HG03039 (cell line): ENCODE measurements around the gene EEPD1.
"Not testable (repeated sequence)": the region's sequence is repeated elsewhere in the genome, so short reads cannot be mapped to it uniquely, and the experiment has no call there.

ENCODE experiments used
- ATAC-seq: cut with Tn5 transposase; IDR thresholded peaks from one replicate; pipeline ENCODE4 v1.9.1; 2021; ENCODE audit warnings: mild to moderate bottlenecking, moderate library complexity; ENCODE audit not compliant: unreplicated experiment

The EEPD1 gene

DNA sequence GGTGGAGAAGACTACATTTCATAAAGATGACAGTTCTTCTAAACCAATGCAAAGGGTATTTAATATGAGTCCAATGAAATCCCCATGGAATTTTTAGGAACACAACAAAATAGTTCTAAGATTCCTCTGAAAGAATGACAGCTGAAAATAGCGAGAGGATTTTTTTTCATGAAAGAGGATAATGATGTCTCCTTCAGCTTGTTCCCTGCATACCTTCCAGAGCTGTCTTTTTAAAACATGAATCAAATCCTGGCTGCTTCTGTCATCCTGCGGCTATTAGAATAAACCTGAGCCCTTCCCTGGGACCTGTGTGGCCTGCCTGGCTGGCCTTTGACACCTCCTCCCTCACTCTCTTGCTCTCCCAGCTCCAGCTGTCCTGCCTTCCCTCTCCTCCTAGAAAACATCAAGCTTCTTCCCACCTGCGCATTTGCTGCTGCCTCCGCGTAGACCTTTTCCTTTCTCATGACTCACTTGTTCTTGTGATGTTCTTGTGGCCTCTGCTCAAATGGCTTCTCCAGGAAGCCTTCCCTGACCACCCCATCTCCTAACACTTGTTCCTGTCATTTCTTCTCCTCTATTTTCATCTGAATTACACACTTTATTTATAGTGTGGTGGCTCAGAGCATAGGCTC, 57.4 kb downstream of the EEPD1 start:
- ATAC-seq, result no peak

DNA sequence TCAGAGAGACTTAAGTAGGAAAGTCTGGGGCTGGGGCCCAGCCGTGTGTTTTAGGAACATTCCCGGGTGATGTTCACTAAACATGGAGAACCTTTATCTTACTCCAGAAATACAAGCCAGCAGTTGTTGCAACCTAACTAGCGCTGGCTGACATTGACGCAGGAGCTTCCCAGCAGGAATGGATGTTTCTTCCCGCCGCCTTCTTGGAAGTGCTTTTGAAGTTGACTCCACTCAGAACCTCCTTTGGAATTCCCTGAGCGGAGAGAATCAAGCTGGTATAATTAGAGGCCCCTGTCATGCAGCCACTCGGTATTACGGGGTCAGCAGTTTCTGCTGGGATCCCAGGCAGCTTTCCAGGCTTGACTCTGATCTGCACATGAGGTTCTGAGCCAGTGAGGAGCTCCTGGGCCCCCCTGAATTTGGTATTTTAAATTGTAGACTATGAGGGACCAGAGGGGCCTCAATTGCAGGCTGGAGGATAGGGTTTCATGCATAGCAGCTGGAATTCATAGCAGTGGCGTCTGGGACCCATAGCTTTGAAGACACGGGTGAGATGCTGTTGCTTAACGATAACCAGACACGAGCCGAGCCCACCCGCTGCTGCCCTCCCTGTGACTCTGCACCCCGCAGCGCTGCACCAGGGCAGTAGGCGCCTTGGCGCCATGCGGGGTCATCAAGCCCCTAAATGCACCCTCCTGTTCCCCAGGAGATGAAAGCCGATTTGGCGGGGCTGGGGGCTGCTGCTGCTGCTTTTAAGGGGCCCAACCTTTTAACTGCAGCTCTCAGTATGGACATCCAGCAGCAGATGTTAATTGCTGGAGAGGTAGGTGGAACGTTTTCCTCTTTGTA, 61.8 kb downstream of the EEPD1 start:
- ATAC-seq, result no peak

DNA sequence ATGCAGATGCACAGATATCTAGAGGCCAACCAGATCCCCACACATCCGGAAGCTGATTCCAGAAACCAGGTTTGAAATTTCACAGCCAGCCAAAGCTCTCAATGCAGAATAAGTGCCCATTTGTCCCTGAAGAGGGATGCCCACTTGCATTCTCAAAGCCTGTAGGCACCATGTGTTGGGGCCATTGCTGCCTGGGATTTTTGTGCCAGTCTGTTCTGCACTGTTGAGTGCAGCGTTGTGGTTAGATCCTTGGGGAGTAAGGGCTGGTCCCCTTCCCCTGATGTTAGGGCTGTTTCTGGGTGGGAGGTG, 62.4 kb downstream of the EEPD1 start:
- ATAC-seq, result no peak

DNA sequence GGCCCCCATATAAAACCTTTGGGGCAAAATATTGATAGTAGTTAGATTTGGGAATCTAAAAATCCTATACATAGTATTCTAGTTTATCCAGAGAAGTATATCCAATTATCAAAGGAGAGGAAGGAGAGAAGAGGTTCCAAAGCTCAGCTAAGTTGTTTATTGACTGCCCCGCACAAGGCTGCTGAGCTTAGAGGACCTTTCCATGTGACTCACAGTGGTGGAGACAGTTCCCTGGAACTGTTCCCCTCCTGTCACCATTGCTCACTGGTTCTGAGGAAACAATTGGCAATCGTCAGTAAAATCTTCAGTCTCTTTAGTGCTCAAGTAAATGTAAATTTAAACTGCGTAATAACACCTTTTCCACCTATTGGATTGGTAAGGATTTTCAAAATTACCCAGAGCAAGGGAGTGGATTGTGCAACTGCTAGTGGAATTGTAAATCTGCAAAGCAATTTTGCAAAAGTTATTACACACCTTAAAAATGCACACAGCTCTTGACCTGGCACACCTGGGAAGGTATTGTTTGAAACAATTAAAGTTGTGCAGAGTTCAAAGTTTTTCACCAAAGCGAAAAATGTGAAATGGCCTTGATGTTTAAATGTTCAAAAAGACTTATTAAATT, 63.1 kb downstream of the EEPD1 start:
- ATAC-seq, result no peak

GRCh38 chr7:36217211-36217960, 64.3 kb downstream of the EEPD1 start:
- ATAC-seq, result no peak

- no peak for ATAC-seq
Observed at GRCh38 chr7:36217961-36218284, 64.9 kb downstream of the EEPD1 start.

DNA sequence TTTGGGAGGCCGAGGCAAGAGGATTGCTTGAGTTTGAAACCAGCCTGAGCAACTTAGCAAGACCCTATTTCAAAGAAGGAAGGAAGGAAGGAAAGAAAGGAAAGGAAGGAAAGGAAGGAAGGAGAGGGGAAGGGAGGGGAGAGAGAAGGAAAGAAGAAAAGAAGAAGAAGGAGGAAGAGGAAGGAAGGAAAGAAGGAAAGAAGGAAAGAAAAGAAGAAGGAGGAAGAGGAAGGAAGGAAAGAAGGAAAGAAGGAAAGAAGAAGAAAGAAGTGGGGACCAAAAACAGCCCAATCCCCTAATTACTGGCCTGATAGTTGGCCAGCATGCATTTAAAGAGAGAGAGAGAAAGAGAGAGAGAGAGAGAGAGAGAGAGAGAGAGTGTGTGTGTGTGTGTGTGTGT, 66.4 kb downstream of the EEPD1 start:
- no peak for ATAC-seq

GRCh38 chr7:36223851-36224250, 70.8 kb downstream of the EEPD1 start:
- no peak for ATAC-seq

DNA sequence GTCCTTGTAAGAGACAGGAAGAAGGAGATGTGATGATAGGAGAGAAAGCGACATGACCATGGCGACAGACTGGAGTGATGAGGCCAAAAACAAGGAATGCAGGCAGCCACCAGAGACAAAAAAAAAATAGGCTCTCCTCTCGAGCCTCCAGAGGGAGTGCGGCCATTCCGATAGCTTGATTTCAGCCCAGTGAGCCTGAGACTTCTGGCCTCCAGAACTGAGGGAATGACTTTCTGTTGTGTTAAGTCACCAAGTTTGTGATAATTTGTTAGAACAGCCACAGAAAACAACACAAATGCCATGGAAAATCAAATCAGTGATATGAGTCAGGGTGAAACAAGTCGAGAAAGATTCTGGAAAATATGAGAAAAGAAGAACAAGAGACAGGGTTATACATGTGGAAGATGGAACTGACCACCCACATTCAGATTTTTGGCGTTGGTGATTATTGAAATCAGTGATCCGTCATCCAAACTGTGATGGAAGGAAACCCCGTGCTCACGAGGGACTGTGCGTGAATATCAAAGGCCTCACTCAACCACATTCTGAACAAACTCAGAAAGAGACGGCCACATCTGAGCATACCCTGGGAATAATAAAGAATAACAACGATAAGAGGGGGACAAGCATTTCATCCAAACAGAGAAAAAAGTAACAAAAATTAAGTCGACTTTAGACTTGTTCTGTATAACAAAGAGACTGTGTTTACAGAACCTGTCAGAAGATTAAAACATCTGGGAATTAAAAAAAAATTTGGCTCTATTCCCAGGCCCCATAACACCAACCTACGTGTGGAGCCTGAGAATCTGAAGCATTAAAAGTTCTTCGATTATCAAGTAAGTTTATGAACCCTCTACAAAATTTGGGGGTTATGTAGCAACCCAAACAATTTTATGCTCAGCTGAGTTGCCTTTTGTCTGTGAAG, 72.1 kb downstream of the EEPD1 start:
- ATAC-seq, result no peak

DNA sequence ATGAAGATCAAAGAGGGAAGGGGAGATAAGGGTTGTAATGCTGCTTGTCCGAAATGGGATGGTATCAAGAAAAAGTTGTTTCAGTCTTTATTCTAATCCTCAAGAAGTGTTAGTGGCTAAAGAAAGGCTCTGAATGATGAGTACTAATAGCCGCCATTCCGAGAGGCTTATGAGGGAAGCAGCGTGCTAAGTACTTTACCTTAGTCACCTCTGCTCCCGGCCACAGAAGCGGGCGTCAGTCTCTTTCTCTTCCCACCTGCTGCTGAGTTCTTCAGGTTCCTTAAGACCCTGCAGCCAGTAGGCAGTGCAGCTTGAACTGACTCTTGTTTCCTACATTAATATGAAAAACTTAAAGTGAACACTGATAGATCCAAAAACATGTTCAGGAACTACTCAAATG, 73.1 kb downstream of the EEPD1 start:
- ATAC-seq, result no peak

DNA sequence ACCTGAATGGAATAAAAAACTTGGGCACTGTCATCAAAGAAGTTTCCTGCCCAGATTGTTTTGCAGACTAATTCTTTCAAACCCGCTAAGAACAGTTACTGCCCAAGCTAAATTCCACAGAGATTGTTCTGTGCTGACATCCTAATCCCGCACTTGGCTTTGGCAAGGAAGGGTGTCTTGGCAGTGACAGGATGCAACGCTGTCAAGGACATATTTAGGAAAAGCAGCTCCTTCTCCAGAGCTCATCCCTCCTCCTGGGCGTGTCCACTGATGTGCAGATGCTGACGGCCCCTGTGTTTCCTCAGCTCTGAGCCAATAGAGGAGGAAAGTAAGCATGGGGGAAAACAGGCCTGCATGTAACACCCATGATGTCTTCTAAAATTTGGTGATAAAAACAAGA, 74.2 kb downstream of the EEPD1 start:
- ATAC-seq, result no peak

DNA sequence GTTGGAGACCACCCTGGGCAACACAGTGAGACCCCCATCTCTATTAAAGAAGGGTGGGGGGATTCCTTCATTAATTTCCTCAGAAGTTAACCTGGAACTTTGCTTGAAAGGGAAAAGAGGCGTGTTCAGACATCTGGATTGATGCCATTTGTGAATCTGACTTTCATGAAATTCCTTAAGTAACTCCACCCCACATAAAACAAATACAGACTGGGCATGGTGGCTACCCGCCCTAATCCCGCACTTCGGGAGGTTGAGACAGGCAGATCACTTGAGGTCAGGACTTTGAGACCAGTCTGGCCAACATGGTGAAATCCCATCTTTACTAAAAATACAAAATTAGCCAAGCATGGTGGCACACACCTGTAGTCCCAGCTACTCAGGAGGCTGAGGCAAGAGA, 75.0 kb downstream of the EEPD1 start:
- no peak for ATAC-seq

DNA sequence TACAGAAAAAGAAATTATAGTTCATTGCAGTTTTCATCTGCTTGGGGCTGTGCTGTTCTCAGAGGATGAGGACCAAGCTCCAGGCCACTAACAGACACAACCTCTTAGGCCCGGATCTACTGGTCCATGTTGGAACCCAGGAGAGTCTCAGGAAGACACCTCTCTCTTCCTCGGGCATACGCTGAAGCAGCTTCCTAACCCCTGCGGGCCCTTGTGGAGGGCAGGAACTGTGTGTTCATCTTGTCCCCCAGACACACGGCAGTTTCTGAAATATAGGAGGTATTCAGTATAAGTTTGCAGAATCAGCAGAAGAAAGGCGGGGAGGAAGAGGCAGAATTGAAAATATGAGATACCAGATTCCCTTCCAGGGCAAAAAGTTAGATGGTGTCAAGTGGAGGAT, 78.4 kb downstream of the EEPD1 start:
- ATAC-seq, result no peak

GRCh38 chr7:36232555-36232954, 79.5 kb downstream of the EEPD1 start:
- no peak for ATAC-seq

DNA sequence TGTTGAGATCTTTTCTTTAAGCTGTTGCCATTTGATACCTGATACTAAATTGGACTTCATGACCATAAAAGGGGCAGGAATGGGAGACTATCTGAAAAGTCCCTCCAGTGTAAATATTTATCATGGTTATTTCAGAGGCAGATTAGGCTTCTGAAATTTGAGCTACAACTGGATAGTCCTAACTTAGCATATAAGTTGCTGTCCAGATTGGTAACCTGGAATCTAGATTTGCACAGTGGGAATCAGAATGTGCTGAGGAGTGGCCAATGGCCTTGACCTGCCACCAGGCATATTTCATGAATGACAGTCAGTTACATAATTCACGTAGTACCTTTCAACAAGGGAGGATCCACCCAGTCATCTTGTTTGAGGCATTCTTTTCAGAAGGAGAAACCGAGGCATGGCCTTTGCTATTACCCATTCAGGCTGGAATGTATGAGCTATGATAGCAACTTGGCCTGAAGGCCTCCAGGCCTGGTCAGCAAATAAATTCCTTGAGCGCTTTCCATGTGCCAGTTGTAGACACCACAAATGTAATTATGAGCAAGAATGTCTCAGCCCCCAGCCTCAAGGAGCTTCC, 80.0 kb downstream of the EEPD1 start:
- no peak for ATAC-seq

- ATAC-seq, result no peak
Observed at GRCh38 chr7:36236073-36236472, 83.0 kb downstream of the EEPD1 start.

- ATAC-seq, result no peak
Observed at GRCh38 chr7:36238138-36238537, 85.1 kb downstream of the EEPD1 start.

DNA sequence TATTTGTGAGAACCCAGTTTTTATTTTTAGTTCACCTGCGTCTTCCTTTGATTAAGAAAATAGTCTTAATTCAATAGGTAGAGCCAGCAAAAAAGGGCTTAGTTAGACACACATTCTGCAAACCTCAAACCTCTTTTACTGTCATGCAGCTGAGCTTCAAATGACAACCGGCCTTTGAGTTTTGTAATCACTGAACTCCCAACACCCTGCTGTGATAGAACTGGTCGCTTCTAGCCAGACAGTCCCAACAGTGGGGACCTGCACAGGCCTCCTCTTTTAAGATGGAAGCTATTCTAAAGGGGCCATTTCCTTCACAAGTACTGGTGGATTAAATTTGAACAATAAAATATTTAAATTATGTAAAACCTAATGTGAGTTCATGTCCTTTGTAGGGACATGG, 90.3 kb downstream of the EEPD1 start:
- ATAC-seq, result not testable (repeated sequence)

- ATAC-seq, result not testable (repeated sequence)
Observed at GRCh38 chr7:36244001-36244400, 90.9 kb downstream of the EEPD1 start.

GRCh38 chr7:36244429-36244828, 91.4 kb downstream of the EEPD1 start:
- no peak for ATAC-seq
